GM18873 (cell line): Measurements from ENCODE around the gene TTC6.

Experiments used
- ATAC-seq: cut with Tn5 transposase; IDR thresholded peaks from one replicate; pipeline ENCODE4 v1.9.1; 2021; ENCODE audit warnings: mild to moderate bottlenecking, moderate library complexity, moderate number of reproducible peaks; ENCODE audit not compliant: unreplicated experiment, low FRiP score

Gene TTC6

GRCh38 chr14:37595809-37596621 is 586 bp downstream of the TTC6 start:
- ATAC-seq, result peak; percentile 66

DNA sequence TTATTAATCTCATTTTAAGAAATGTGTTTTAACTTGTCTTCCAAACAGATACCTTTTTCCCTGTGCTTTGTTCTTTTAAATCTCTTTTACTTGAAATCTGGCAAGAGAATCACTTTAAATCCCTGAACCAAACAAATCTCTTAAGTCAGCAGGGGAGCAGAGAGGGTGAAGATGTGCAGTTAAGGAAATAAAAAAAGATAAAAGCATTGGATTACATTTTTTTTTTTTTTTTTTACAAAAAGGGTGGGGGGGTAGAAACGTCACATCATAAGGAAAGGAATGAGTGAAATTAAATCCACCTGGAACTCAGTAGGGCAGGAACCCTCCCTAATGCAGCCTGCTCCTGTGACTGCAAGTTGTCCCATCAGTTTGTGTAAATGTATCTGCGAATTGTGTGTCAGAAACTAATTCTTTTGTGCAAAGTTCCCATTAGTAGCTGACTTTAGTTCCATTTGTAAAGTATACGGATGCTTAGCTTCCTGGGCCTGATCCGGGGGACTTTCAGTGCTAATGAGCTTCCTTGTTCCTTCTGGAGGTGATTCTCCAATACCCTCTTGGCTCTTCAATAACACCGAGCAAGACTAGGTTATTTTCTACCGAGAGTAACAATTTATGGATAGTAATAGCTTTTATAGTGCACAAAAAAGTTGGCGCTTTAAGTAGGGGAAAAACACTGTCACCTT is 1.5 kb downstream of the TTC6 start:
- no peak for ATAC-seq

- ATAC-seq, result no peak
Measured at GRCh38 chr14:37597538-37597913, 2.1 kb downstream of the TTC6 start.

DNA sequence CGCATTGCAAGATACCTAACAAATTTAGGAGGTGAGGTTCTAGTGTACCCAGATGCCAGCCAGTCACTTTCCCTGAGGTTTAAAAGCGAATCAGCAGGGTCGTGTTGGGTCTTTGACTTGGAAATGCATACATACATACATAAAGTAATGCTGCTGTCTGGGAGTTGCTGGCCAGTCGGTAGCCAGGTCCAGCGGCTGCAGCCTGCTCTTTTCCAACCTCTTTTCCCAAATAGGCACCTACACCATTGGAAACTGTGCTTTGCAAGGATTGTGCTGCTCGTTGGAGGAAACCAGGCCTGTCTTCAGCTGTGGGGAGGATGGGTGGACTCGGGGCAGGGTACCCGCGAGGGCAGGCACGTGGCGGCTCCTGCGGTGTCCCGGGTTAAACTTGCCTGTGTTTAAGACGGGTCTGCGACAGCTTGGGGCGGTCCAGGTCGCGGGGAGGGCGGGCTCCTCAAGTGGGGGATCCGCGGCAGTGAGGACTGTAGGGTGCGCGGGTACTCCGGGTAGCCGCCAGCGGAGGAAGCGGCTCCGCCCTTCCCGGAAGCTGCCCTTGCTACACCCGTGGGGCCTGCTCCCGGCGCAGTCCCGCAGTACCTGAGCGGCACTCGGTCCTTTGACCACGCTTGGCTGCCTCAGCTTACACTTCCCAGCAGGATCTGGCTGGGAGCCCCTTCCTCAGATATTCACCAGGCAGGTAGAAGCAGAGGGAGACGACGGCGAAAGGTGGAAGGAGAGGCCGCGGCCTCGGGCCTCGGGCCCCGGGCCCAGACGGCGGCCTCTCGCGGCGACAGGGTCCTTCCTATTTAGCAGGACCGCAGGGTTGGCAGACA is 2.7 kb downstream of the TTC6 start:
- no peak for ATAC-seq

GRCh38 chr14:37598747-37599506 is 3.5 kb downstream of the TTC6 start:
- no peak for ATAC-seq

DNA sequence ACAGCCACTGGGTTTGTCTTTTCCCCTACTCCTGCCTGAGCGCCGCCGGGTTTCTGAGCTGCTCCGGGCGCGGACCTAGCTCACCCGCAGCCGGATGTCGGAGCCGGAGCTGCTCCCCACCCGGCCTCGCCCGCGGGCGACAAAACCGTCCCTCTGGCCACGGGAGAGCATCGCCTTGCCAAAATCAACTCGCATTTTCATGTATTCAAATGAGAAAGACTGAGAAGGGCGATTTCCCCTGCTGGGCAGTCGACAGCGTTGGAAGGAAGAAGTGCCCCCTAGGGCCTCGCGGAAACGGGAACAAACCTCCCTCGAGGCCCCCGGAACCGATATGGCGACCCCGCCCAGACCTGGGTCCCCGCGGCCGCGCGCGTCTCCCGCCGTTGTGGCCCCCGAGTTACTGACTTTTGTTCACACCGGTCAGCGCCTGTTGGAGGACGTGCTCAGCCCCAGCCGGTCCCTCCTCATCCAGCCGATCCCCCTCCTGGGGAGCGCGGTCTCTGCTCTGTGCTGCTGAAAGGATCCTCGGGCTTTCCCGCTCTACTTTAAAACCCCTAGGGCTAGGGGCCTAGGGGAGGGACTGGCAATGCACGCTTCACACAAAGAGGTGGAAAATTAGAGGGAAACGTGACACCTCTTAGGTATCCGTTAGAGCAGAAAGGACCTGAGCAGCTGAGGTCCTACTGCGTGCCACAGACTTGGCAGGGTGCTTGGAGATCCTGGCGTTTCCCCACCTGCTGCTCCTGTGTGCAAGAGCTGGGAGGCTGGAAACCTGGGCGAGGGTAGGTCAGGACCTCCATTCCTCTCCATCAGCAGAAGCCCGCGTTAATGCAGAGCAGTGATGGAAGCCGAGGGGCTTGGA is 4.3 kb downstream of the TTC6 start:
- no peak for ATAC-seq

DNA sequence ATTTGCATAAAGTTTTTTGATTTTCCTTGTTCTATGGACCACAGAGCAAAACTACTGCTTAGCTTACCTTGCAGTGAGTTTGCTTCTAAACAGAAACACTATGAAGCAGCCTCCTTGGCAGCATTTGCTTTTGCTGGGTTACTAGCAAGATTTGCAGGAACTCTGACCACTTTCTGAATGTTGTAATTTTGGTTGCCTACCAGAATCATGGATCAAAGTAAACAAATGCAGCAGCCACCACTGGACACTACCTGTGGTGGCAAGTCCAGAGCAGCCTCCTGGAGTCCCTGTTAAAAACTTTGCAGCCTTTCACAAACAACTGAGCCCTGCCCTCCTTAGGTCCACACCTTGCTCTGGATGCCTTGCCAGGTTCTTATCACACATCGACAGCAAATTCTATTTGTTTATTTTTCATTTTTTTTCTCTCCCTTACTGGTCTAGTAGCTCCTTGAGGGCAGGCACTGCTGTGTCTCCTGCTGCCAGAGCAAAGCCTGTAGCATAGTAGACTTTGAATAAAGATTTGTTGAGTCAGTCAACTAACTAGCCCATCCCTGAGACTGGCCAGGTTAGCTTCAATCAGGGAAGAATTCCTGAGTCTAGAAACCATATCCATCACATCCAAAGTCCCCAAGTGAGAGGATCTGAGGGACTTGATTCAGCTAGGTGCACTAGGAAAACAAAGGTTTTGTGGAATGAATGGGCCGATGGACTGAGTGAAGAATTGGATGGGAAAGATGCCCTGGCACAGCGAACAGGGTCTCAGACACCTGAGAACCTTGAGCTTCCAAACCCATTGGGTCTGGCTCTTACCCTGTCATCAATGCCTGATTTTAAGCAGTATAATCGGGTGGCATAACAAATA is 5.7 kb downstream of the TTC6 start:
- ATAC-seq, result no peak

GRCh38 chr14:37601865-37602264 is 6.4 kb downstream of the TTC6 start:
- no peak for ATAC-seq

DNA sequence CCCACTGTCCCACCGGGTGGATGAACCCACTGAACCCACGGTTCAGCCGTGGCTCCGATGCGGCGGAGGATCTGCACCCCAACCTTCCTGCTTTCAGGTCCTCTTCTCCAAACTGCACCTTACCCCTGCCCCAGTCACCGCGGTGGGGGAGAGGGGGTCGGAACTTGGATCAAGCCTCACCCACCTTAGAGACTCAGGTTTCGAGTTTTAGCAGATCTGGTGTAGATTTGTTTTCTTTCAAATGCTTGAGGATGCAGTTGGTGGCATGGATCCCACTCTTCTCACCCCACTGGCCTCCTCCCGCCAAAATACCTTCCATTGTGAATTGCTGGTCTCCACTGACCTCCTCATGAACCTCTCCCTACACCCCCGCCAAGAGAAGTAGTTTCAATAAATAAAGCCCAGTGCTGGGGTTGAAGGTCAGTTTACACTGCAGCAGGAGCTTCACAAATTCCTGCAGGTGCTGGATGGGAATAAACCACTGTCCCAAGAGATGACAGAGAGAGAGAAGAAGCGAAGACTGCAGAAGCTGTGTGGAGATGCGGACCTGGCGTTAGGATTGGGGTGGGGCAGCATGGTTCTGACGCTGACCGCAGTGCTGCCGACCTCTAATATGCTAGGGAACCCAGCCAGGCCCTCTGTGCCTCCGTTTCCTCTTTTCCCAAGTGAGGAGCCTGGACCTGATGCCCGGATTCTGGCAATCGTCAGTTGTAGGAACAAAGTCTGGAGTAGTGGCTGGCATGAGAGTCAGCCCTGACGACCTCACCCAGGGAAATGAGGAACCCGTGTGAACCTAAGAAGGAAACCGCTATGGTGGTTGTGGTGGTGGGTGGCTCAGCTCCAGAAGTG is 7.4 kb downstream of the TTC6 start:
- no peak for ATAC-seq

GRCh38 chr14:37603688-37604251 is 8.3 kb downstream of the TTC6 start:
- ATAC-seq, result no peak

DNA sequence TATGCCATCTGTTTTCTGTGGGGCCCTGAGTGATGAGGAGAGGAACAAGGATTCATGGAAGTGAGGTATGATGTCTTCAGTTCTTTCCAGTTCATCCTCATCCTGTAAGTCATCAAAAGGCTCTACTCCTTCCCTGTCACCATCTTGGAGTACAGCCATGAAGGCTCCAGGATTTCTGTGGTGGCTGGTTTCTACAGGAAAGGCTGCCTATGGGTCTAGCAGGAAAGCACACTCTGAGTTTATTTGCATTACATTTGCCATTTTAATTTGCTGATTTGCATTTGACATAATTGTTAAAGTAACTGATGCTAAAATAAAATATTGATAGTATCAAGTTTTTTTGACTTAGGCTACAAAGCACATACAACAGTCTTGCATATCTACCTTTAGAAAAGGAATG is 11.2 kb downstream of the TTC6 start:
- no peak for ATAC-seq

- ATAC-seq, result no peak
Measured at GRCh38 chr14:37608649-37609048, 13.2 kb downstream of the TTC6 start.

DNA sequence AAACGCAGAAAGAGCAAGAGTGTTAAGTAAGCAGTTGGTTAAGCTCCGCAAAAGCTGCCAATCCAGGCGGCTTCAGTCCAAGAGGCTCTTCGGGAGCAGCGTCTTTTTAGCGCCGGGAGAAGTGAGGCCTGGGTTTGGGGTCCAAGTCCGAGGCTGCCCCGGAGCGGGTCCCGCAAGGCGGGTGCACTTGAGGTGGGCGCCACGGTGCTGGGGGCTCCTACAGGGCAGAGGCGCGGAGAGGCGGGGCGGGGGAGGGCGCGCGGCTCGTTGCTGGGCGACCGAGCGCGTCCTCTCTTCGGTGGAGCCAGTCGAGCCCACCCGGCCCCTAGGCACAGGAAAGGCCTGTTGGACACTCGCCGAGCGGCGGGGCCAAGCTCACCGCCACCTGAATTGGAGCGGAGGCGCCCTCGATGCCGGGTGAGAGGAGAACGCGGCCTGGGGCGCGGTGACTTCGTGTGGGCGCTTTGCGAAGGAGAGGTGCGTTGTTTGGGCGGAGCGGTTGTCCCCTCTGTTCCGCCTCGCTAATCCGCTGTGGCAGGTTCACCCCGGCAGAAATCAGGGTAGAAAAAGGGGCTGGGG is 15.6 kb downstream of the TTC6 start:
- ATAC-seq, result no peak

- no peak for ATAC-seq
Measured at GRCh38 chr14:37615582-37616289, 20.3 kb downstream of the TTC6 start.

DNA sequence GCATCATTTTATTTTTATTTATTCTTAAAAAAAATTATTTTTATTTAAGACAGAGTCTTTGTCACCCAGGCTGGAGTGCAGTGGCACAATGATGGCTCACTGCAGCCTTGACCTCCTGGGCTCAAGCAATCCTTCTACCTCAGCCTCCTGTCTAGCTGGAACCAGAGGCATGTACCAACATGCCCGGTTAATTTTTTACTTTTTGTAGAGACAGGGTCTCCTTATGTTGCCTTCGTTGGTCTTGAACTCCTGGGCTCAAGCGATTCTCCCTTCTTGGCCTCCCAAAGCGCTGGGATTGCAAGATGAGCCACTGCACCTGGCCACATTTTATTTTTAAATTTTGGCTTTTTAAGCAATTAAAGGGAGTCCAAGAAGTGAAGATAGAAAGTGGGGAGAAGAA is 21.4 kb downstream of the TTC6 start:
- no peak for ATAC-seq

GRCh38 chr14:37617864-37618365 is 22.5 kb downstream of the TTC6 start:
- ATAC-seq, result no peak
